ENCODE measurements around the gene DHX57.

DNA sequence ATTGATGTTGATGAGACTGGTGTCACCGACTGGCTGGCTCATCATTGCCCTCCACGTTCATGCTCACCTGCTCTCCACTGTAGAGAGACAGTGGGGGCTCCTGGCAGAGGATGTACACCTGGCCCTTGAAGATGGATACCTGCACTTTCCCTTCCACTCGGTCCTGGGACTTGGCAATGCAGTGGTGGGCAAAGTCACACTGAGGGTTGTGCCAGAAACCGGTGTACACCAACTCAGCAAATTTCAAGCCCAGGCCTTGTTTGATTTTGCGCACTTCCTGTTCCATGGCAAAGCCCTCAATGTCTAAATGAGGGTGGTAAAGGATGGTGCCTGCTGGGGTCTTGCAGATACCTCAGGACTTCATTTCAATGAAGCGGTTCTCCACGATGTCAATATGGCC lies 65.2 kb downstream of the DHX57 start:
- no peak for TF ChIP-seq POLR2AphosphoS5 (IDR thresholded peaks at IDR 0.05; ENCODE audit: low read depth, low read length)
- TF ChIP-seq POLR2A (IDR thresholded peaks at IDR 0.05; ENCODE audit: low read depth, low read length), result no peak
- TF ChIP-seq POU2F2 (IDR thresholded peaks at IDR 0.05; ENCODE audit: low read depth, low read length), result no peak
